Activated B cell treated with CpG ODN at 0.5 μM for 24 hours (primary cell): ENCODE data around the gene LPP. TPM values are rescaled to one million over a fixed set of nuclear protein-coding genes. Genes with fewer than 3 reads are reported as not detected.

Source experiments
- ATAC-seq: fragments of 200-7000 bp; cut with Tn5 transposase; one replicate; pipeline ENCODE4 v1.10.0; 2021; ENCODE audit warnings: low read depth, mild to moderate bottlenecking, moderate library complexity
- CTCF ChIA-PET: fragments of 350-600 bp; sonication (Branson Sonifier 250); formaldehyde crosslinking; loops from one replicate; lab custom pipeline; 2021; ENCODE audit warnings: antibody characterized with exemption; lab: Charles Lee
- POLR2A ChIA-PET: fragments of 350-600 bp; sonication (Branson Sonifier 250); formaldehyde crosslinking; loops from one replicate; lab custom pipeline; 2021; ENCODE audit warnings: antibody characterized with exemption; lab: Charles Lee
- DNase-seq: peaks from one replicate; pipeline ENCODE4 v3.0.0; 2022
- H3K27ac Mint-ChIP-seq: one replicate; pipeline ENCODE4 v1.8.0; 2020; ENCODE audit warnings: mixed read lengths
- H3K27me3 Mint-ChIP-seq: one replicate; pipeline ENCODE4 v1.8.0; 2021; ENCODE audit warnings: mixed read lengths
- H3K36me3 Mint-ChIP-seq: one replicate; pipeline ENCODE4 v1.8.0; 2021; ENCODE audit warnings: low read depth, mixed read lengths
- H3K4me1 Mint-ChIP-seq: one replicate; pipeline ENCODE4 v1.8.0; 2021; ENCODE audit warnings: mixed read lengths
- H3K4me3 Mint-ChIP-seq: one replicate; pipeline ENCODE4 v1.8.0; 2020; ENCODE audit warnings: mild to moderate bottlenecking, mixed read lengths
- H3K9me3 Mint-ChIP-seq: one replicate; pipeline ENCODE4 v1.8.0; 2020; ENCODE audit warnings: mixed read lengths
- intact Hi-C: fragments of 100-400 bp; cut with micrococcal nuclease; formaldehyde crosslinking; loops from one replicate; pipeline ENCODE4 v1.15.1; 2024
- total RNA-seq: library from RNA; stranded (reverse); gene quantifications from 2 replicates; pipeline ENCODE4 v1.2.3, GENCODE V29; 2022
- TF ChIP-seq, protein P1 (sequence below): fragments of 200-600 bp; IDR thresholded peaks from one replicate; pipeline ENCODE4 v1.8.0; 2022; ENCODE audit warnings: antibody characterized with exemption, mild to moderate bottlenecking

The LPP gene
- total RNA-seq, 1 donor from 2014 or later = 60.1 TPM

- Mint-ChIP-seq H3K9me3 (no peaks in the 10 kb centered on the region), H3K4me1 (peaks cover under 1% of the 10 kb centered on the region), H3K27me3 (no peaks in the 10 kb centered on the region), H3K27ac (no peak overlapping the region), H3K36me3 (peaks cover 3% of the 10 kb centered on the region), H3K4me3 (no peak overlapping the region)
- TF ChIP-seq, protein P1, sequence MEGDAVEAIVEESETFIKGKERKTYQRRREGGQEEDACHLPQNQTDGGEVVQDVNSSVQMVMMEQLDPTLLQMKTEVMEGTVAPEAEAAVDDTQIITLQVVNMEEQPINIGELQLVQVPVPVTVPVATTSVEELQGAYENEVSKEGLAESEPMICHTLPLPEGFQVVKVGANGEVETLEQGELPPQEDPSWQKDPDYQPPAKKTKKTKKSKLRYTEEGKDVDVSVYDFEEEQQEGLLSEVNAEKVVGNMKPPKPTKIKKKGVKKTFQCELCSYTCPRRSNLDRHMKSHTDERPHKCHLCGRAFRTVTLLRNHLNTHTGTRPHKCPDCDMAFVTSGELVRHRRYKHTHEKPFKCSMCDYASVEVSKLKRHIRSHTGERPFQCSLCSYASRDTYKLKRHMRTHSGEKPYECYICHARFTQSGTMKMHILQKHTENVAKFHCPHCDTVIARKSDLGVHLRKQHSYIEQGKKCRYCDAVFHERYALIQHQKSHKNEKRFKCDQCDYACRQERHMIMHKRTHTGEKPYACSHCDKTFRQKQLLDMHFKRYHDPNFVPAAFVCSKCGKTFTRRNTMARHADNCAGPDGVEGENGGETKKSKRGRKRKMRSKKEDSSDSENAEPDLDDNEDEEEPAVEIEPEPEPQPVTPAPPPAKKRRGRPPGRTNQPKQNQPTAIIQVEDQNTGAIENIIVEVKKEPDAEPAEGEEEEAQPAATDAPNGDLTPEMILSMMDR = no peak
- ATAC-seq = no peak
- ChIA-PET POLR2A (interaction anchor here (0.7 to 1.1 kb wide), 4 partner anchors 56 to 323 kb away, joined by 3 read pairs; no protein-coding TSS in a partner anchor), CTCF (no interaction called here)
- intact Hi-C loops = no loop called here
- DNase-seq = no peak
Measured at GRCh38 chr3:188262913-188263683, 109.1 kb downstream of the LPP start.

GRCh38 chr3:188264226-188265207 lies 110.6 kb downstream of the LPP start:
- ATAC-seq (no peak), DNase-seq (no peak)
- Mint-ChIP-seq H3K9me3 (no peaks in the 10 kb centered on the region), H3K4me1 (peaks cover 2% of the 10 kb centered on the region), H3K36me3 (no peaks in the 10 kb centered on the region), H3K4me3 (no peak overlapping the region), H3K27ac (no peak overlapping the region), H3K27me3 (no peaks in the 10 kb centered on the region)
- ChIA-PET POLR2A (interaction anchor here (1.0 to 1.6 kb wide), 2 partner anchors 79 to 519 kb away, joined by 3 read pairs; partner anchors contain the start of gene BCL6), CTCF (interaction anchor here (0.7 kb wide), 1 partner anchor 517 kb away, joined by 3 read pairs; no protein-coding TSS in a partner anchor)
- TF ChIP-seq, protein P1 = no peak
- intact Hi-C loops = no loop called here

DNA sequence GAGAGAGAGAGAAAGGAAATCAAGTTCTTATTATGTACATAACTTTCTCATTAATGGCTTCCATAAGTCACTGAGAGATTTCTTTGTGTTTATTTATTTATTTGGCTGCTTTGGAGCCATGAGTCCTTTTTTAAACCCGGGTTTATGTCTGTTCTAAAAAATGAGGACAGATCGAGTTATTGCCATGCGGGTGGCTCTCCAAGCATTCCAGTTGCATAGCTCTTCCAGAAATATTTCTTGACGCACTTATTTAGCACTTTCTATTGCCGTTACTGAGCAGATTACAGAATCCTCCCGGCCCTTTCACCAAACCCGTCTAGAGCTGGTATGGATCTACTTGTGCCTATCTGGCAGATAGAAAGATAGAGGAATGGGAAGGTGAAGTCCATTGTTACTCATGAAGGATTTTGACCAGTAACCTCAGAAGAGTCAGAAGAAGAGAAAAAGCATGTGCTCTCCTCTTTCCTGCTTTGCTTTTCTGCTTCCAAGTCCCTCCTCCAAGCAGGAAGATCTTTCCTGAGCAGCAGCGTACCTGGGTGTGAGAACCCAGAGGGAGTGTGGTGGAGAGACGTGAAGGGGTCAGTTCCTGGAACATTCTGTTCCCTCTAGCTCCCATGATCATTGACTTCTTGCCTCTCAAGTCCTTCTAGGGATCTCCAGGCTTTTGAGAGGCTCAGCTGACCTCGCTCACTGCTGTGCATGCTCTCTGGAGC lies 112.8 kb downstream of the LPP start:
- peaks cover 3% of the 10 kb centered on the region for H3K36me3 Mint-ChIP-seq
- TF ChIP-seq, protein P1 = no peak
- H3K27ac Mint-ChIP-seq = no peak overlapping the region
- H3K9me3 Mint-ChIP-seq = no peaks in the 10 kb centered on the region
- intact Hi-C loops = loop anchor here (1.0 kb wide), 1 partner anchor 9 kb away; no protein-coding TSS in a partner anchor
- peaks cover 21% of the 10 kb centered on the region for H3K4me1 Mint-ChIP-seq
- DNase-seq (no peak), ATAC-seq (no peak)
- CTCF ChIA-PET = no interaction called here
- no peaks in the 10 kb centered on the region for H3K27me3 Mint-ChIP-seq
- POLR2A ChIA-PET = interaction anchor here (1.1 kb wide), 1 partner anchor 18 kb away, joined by 3 read pairs; no protein-coding TSS in a partner anchor
- no peak overlapping the region for H3K4me3 Mint-ChIP-seq

DNA sequence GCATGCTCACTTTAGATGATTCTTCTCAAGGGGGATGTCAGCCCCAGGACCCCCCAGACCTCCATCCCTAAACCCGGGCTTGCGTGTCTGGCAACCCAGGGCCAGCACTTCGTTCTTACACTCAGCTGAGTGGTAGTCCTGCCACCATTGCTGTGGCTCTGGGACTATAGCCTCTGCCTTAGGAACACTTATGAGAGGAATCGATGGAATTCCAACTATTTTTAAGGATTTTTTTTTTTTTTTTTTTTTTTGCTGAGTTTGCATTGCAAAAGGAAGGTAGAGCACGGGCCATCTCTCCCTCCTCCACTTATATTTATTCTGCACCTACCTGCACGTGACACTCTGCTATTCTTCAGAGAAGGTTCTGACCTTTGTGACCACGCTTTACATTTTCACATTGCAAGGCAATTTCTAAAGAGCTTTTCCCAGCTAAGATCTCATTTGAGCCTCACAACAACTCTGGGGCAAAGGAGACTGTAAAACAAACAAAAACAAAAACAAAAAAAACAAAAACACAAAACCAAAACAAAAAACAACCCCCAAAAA lies 113.9 kb downstream of the LPP start:
- H3K36me3 Mint-ChIP-seq = peaks cover 4% of the 10 kb centered on the region
- H3K4me1 Mint-ChIP-seq = peaks cover 31% of the 10 kb centered on the region
- ATAC-seq = no peak
- intact Hi-C loops = loop anchor here (1.0 kb wide), 1 partner anchor 11 kb away; no protein-coding TSS in a partner anchor
- DNase-seq = no peak
- TF ChIP-seq, protein P1 = no peak
- no peaks in the 10 kb centered on the region for H3K27me3 Mint-ChIP-seq
- H3K4me3 Mint-ChIP-seq = no peak overlapping the region
- no peaks in the 10 kb centered on the region for H3K9me3 Mint-ChIP-seq
- POLR2A ChIA-PET = no interaction called here
- H3K27ac Mint-ChIP-seq = no peak overlapping the region
- CTCF ChIA-PET = no interaction called here
